K562 (cell line): ENCODE data around the gene METAP1. TPM values are rescaled to one million over a fixed set of nuclear protein-coding genes. Genes with fewer than 3 reads are reported as not detected.
A peak's percentile ranks its signal among the peaks of the same experiment; 100 is the strongest.

ENCODE experiments used
- ATF1 ChIP-seq, 2 experiments: fragments of 450-650 bp in 1 of 2; IDR thresholded peaks; 2 replicates each; pipeline ENCODE4 v1.6.1; 2016; ENCODE audit warnings: missing compliant biosample characterization in 1 of 2, missing genetic modification characterization in 1 of 2
- BRF1 ChIP-seq: IDR thresholded peaks from 3 replicates; pipeline ENCODE4 v1.6.1; 2011; ENCODE audit warnings: borderline replicate concordance, mild to moderate bottlenecking; ENCODE audit not compliant: insufficient read length; ENCODE audit errors: extremely low read depth
- CBFA2T3 ChIP-seq: fragments of 450-650 bp; IDR thresholded peaks from 2 replicates; pipeline ENCODE4 v1.6.1; 2017
- CEBPG ChIP-seq, 3 experiments: fragments of 200-800 bp in 1 of 3; sonication (Bioruptor generic) in 1 of 3; sonication (generic) in 1 of 3; formaldehyde crosslinking in 1 of 3; IDR thresholded peaks in 2 of 3; conservative IDR thresholded peaks in 1 of 3; 2 replicates each; pipeline versions ENCODE4 v1.6.1 to v1.8.0; 2016 to 2022; ENCODE audit warnings: missing compliant biosample characterization in 2 of 3, missing genetic modification characterization in 2 of 3, mild to moderate bottlenecking in 1 of 3, missing genetic modification reagents in 1 of 3
- DIDO1 ChIP-seq: fragments of 450-650 bp; IDR thresholded peaks from 2 replicates; pipeline ENCODE4 v1.6.1; 2016; ENCODE audit warnings: low read depth, missing biosample characterization, missing genetic modification characterization
- ESRRA ChIP-seq: fragments of 450-650 bp; IDR thresholded peaks from 2 replicates; pipeline ENCODE4 v1.6.1; 2014; ENCODE audit warnings: low read depth, mild to moderate bottlenecking, moderate library complexity, borderline replicate concordance
- NCOA6 ChIP-seq: fragments of 450-650 bp; IDR thresholded peaks from 2 replicates; pipeline ENCODE4 v1.6.1; 2017; ENCODE audit warnings: mild to moderate bottlenecking
- NFATC3 ChIP-seq: fragments of 450-650 bp; IDR thresholded peaks from 2 replicates; pipeline ENCODE4 v1.6.1; 2017; ENCODE audit warnings: mild to moderate bottlenecking
- NR3C1 ChIP-seq: sonication (generic); formaldehyde crosslinking; IDR thresholded peaks from 2 replicates; pipeline ENCODE4 v1.8.1; 2022; ENCODE audit warnings: missing genetic modification reagents
- NR4A1 ChIP-seq, 2 experiments: fragments of 250-450 bp in 1 of 2; fragments of 450-650 bp in 1 of 2; sonication (Bioruptor Pico) in 1 of 2; IDR thresholded peaks; 2 replicates each; pipeline versions ENCODE4 v1.4.0 to v1.6.1; 2016 to 2020; ENCODE audit warnings: mild to moderate bottlenecking in 2 of 2, missing compliant biosample characterization in 1 of 2, missing genetic modification characterization in 1 of 2, moderate library complexity in 1 of 2
- PHB2 ChIP-seq: fragments of 450-650 bp; IDR thresholded peaks from 2 replicates; pipeline ENCODE4 v1.6.1; 2017; ENCODE audit warnings: low read depth
- POLR2B ChIP-seq: fragments of 450-650 bp; IDR thresholded peaks from 2 replicates; pipeline ENCODE4 v1.6.1; 2018; ENCODE audit warnings: low read depth; ENCODE audit not compliant: partially characterized antibody
- RFX1 ChIP-seq: fragments of 450-650 bp; IDR thresholded peaks from 2 replicates; pipeline ENCODE4 v1.6.1; 2016; ENCODE audit warnings: mild to moderate bottlenecking, moderate library complexity
- TEAD4 ChIP-seq, 2 experiments: sonication (generic) in 1 of 2; formaldehyde crosslinking in 1 of 2; IDR thresholded peaks; 2 replicates each; pipeline versions ENCODE4 v1.6.1 to v1.8.0; 2012 to 2022; ENCODE audit warnings: borderline replicate concordance in 1 of 2, inconsistent platforms in 1 of 2, low read length in 1 of 2, mild to moderate bottlenecking in 1 of 2, missing genetic modification reagents in 1 of 2
- TOE1 ChIP-seq, 2 experiments: fragments of 450-650 bp in 1 of 2; sonication (generic) in 1 of 2; formaldehyde crosslinking in 1 of 2; IDR thresholded peaks; 2 replicates each; pipeline versions ENCODE4 v1.7.1 to v1.8.0; 2016 to 2022; ENCODE audit warnings: borderline replicate concordance in 2 of 2, mild to moderate bottlenecking in 2 of 2, antibody characterized with exemption in 1 of 2, inconsistent platforms in 1 of 2, low read depth in 1 of 2, missing genetic modification reagents in 1 of 2, moderate library complexity in 1 of 2
- TRIM28 ChIP-seq: fragments of 450-650 bp; IDR thresholded peaks from 2 replicates; pipeline ENCODE4 v1.6.1; 2017
- ZNF354B ChIP-seq: fragments of 250-450 bp; sonication (Bioruptor Pico); IDR thresholded peaks from 2 replicates; pipeline ENCODE4 v1.4.0; 2020
- ZNF780A ChIP-seq: fragments of 250-450 bp; sonication (Bioruptor Pico); IDR thresholded peaks from 2 replicates; pipeline ENCODE4 v1.5.0; 2021; ENCODE audit warnings: mild to moderate bottlenecking
- polyA plus RNA-seq, 8 experiments: library from polyadenylated mRNA; depleted of rRNA in 4 of 8; stranded (reverse) in 5 of 8; unstranded in 3 of 8; fragments of >200 nt; fragmentation: Nextera tagmentation in 2 of 8; fragmentation: Illumina TruSeq in 1 of 8; extraction: Ambion mirVana in 2 of 8; extraction: Trizol in 1 of 8; gene quantifications; 2 replicates each; pipeline versions ENCODE4 v1.2.1 to v1.2.3, GENCODE V29; 2011 to 2014; ENCODE audit warnings: inconsistent platforms in 1 of 8, missing spikeins in 1 of 8
- total RNA-seq, 7 experiments: library from RNA; depleted of rRNA in 6 of 7; stranded (reverse); fragments of >200 nt in 6 of 7; fragmentation: Illumina TruSeq in 2 of 7; extraction: Trizol in 2 of 7; gene quantifications; 2 replicates each; pipeline versions ENCODE4 v1.2.1 to v1.2.3, GENCODE V29; 2011 to 2021; ENCODE audit warnings: low replicate concordance in 1 of 7
- TF ChIP-seq, protein P1 (sequence below), 2 experiments: fragments of 450-650 bp; IDR thresholded peaks; 2 replicates each; pipeline ENCODE4 v1.6.1; 2016
- TF ChIP-seq, protein P2 (sequence below): fragments of 250-450 bp; sonication (Bioruptor Pico); IDR thresholded peaks from 2 replicates; pipeline ENCODE4 v1.4.0; 2020; ENCODE audit warnings: mild to moderate bottlenecking
- TF ChIP-seq, protein P3 (sequence below): fragments of 450-650 bp; IDR thresholded peaks from 2 replicates; pipeline ENCODE4 v1.6.1; 2016; ENCODE audit warnings: borderline replicate concordance
- TF ChIP-seq, protein P4 (sequence below): fragments of 250-450 bp; sonication (Bioruptor Pico); IDR thresholded peaks from 2 replicates; pipeline ENCODE4 v1.8.0; 2022; ENCODE audit warnings: inconsistent platforms, mild to moderate bottlenecking, moderate library complexity, borderline replicate concordance

METAP1 gene
- total and polyA plus RNA-seq, 9 of the 15 experiments (the other 6 are each of a cell fraction or from before 2014, with no cell fraction given) = 31.4 to 77.6 (median 59.5) TPM

DNA sequence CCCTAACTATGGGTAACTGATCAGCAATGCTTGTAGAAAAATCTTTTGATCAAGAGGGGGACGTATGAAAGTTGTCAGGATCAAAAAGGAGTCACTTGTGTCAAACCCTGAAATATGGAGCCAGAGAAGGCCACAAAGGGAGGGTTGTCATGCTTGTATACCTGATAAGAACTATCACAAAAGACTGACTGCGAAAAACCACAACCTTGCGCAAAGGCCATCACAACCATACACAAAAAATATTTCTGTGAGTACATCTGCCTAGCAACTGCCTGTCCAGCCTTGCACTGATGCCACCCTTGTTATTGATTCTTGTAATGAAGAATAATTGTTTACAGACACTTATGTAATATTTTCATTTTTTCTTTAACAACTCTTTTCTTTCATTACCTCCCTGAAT is 43.8 kb upstream of the METAP1 start (continued):
- TF ChIP-seq, protein P1, sequence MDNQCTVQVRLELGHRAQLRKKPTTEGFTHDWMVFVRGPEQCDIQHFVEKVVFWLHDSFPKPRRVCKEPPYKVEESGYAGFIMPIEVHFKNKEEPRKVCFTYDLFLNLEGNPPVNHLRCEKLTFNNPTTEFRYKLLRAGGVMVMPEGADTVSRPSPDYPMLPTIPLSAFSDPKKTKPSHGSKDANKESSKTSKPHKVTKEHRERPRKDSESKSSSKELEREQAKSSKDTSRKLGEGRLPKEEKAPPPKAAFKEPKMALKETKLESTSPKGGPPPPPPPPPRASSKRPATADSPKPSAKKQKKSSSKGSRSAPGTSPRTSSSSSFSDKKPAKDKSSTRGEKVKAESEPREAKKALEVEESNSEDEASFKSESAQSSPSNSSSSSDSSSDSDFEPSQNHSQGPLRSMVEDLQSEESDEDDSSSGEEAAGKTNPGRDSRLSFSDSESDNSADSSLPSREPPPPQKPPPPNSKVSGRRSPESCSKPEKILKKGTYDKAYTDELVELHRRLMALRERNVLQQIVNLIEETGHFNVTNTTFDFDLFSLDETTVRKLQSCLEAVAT (IDR thresholded peaks at IDR 0.05) = 0 out of 4 replicates have a peak, but pooled peaks of 1 of the 2 experiments have one; percentile 21
- TF ChIP-seq ESRRA (peak; percentile 32; the same call in 1 of the 2 replicates), TRIM28 (no peak), ATF1 (CRISPR knock-in tag; IDR thresholded peaks at IDR 0.05) (no peak), ATF1 (tag; IDR thresholded peaks at IDR 0.05) (0 out of 2 replicates have a peak, but pooled peaks have one; percentile 17), CEBPG (CRISPR knock-in tag; IDR thresholded peaks at IDR 0.05) (no peak), CEBPG (tag; conservative IDR thresholded peaks at IDR 0.05 in 1 of 2, IDR thresholded peaks at IDR 0.05 in 1 of 2) (peak; percentile 43 to 51; a peak in 2 of 4 replicates), PHB2 (no peak), NR4A1 (CRISPR knock-in tag; IDR thresholded peaks at IDR 0.05) (no peak), NR4A1 (tag; IDR thresholded peaks at IDR 0.05) (peak; percentile 74; the same call in 1 of the 2 replicates), ZNF354B (CRISPR knock-in tag) (no peak), CBFA2T3 (peak; percentile 56), NR3C1 (CRISPR knock-in tag) (no peak), NCOA6 (no peak), TOE1 (IDR thresholded peaks at IDR 0.05; ENCODE audit: borderline replicate concordance) (no peak), TOE1 (CRISPR knock-in tag; IDR thresholded peaks at IDR 0.05; ENCODE audit: borderline replicate concordance, low read depth) (no peak), NFATC3 (no peak), TEAD4 (IDR thresholded peaks at IDR 0.05; ENCODE audit: low read length) (peak; percentile 67), TEAD4 (CRISPR knock-in tag; IDR thresholded peaks at IDR 0.05; ENCODE audit: borderline replicate concordance) (no peak), ZNF780A (CRISPR knock-in tag) (no peak), DIDO1 (tag) (0 out of 2 replicates have a peak, but pooled peaks have one; percentile 28), BRF1 (no peak), RFX1 (peak; percentile 24; the same call in 1 of the 2 replicates), POLR2B (no peak)
- TF ChIP-seq, protein P2, sequence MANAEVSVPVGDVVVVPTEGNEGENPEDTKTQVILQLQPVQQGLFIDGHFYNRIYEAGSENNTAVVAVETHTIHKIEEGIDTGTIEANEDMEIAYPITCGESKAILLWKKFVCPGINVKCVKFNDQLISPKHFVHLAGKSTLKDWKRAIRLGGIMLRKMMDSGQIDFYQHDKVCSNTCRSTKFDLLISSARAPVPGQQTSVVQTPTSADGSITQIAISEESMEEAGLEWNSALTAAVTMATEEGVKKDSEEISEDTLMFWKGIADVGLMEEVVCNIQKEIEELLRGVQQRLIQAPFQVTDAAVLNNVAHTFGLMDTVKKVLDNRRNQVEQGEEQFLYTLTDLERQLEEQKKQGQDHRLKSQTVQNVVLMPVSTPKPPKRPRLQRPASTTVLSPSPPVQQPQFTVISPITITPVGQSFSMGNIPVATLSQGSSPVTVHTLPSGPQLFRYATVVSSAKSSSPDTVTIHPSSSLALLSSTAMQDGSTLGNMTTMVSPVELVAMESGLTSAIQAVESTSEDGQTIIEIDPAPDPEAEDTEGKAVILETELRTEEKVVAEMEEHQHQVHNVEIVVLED (CRISPR knock-in tag) = no peak
- TF ChIP-seq, protein P3, sequence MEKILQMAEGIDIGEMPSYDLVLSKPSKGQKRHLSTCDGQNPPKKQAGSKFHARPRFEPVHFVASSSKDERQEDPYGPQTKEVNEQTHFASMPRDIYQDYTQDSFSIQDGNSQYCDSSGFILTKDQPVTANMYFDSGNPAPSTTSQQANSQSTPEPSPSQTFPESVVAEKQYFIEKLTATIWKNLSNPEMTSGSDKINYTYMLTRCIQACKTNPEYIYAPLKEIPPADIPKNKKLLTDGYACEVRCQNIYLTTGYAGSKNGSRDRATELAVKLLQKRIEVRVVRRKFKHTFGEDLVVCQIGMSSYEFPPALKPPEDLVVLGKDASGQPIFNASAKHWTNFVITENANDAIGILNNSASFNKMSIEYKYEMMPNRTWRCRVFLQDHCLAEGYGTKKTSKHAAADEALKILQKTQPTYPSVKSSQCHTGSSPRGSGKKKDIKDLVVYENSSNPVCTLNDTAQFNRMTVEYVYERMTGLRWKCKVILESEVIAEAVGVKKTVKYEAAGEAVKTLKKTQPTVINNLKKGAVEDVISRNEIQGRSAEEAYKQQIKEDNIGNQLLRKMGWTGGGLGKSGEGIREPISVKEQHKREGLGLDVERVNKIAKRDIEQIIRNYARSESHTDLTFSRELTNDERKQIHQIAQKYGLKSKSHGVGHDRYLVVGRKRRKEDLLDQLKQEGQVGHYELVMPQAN = no peak
- TF ChIP-seq, protein P4, sequence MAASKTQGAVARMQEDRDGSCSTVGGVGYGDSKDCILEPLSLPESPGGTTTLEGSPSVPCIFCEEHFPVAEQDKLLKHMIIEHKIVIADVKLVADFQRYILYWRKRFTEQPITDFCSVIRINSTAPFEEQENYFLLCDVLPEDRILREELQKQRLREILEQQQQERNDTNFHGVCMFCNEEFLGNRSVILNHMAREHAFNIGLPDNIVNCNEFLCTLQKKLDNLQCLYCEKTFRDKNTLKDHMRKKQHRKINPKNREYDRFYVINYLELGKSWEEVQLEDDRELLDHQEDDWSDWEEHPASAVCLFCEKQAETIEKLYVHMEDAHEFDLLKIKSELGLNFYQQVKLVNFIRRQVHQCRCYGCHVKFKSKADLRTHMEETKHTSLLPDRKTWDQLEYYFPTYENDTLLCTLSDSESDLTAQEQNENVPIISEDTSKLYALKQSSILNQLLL (CRISPR knock-in tag) = no peak
